B cell (primary cell): ENCODE data around the gene CNNM3. TPM values are rescaled to one million over a fixed set of nuclear protein-coding genes. Genes with fewer than 3 reads are reported as not detected.

ENCODE experiments used
- ATAC-seq: fragments of 200-7000 bp; cut with Tn5 transposase; one replicate; pipeline ENCODE4 v1.10.0; 2021; ENCODE audit warnings: low read depth, mild to moderate bottlenecking, moderate number of reproducible peaks, moderate library complexity
- CTCF ChIA-PET: fragments of 350-600 bp; sonication (Branson Sonifier 250); formaldehyde crosslinking; loops from one replicate; lab custom pipeline; 2021; ENCODE audit warnings: antibody characterized with exemption, inconsistent platforms; lab: Charles Lee
- POLR2A ChIA-PET: fragments of 350-600 bp; sonication (Branson Sonifier 250); formaldehyde crosslinking; loops from one replicate; lab custom pipeline; 2021; ENCODE audit warnings: antibody characterized with exemption; lab: Charles Lee
- DNase-seq: peaks from one replicate; pipeline ENCODE4 v3.0.0; 2013
- H2AFZ ChIP-seq: 2 replicates; pipeline ENCODE4 v1.6.1; 2012; ENCODE audit warnings: mild to moderate bottlenecking, low read depth, low read length; ENCODE audit not compliant: insufficient read depth, poor library complexity, severe bottlenecking
- H3K27ac ChIP-seq, 2 donors: 1 replicate in 1 of 2; 2 replicates in 1 of 2; pipeline ENCODE4 v1.5.1; 2012 to 2013; ENCODE audit warnings: low read length in 2 of 2, mild to moderate bottlenecking in 2 of 2, moderate library complexity in 1 of 2
- H3K27me3 ChIP-seq, 4 experiments: fragments of 200-600 bp in 1 of 4; sonication (generic) in 1 of 4; replicated peaks in 1 of 4; 1 replicate in 2 of 4; 2 replicates in 2 of 4; pipeline versions ENCODE4 v1.6.1 to v1.7.0; 2013 to 2016; ENCODE audit warnings: low read length in 3 of 4, mild to moderate bottlenecking in 2 of 4, mixed read lengths in 1 of 4, moderate library complexity in 1 of 4; ENCODE audit not compliant: insufficient read depth in 4 of 4, control insufficient read depth in 3 of 4; ENCODE audit errors: control extremely low read depth in 1 of 4
- H3K36me3 ChIP-seq, 2 experiments: replicated peaks in 1 of 2; 1 replicate in 1 of 2; 2 replicates in 1 of 2; pipeline versions ENCODE4 v1.6.1 to v1.7.1; 2013; ENCODE audit warnings: low read length in 1 of 2; ENCODE audit not compliant: insufficient read depth in 2 of 2, control insufficient read depth in 1 of 2; ENCODE audit errors: control extremely low read depth in 1 of 2, extremely low read depth in 1 of 2
- H3K4me1 ChIP-seq, 2 donors: fragments of 200-600 bp in 1 of 2; sonication (generic) in 1 of 2; 1 replicate in 1 of 2; 2 replicates in 1 of 2; pipeline versions ENCODE4 v1.5.1 to v1.6.1; 2013 to 2017; ENCODE audit warnings: low read length in 2 of 2; ENCODE audit not compliant: control insufficient read depth in 2 of 2, insufficient read depth in 2 of 2
- H3K4me2 ChIP-seq: replicated peaks from 2 replicates; pipeline ENCODE3; 2012; ENCODE audit warnings: mild to moderate bottlenecking, low read depth, low read length; ENCODE audit not compliant: poor library complexity, severe bottlenecking
- H3K4me3 ChIP-seq, 5 experiments: fragments of 200-600 bp in 1 of 5; sonication (generic) in 1 of 5; 1 replicate in 3 of 5; 2 replicates in 2 of 5; pipeline versions ENCODE4 v1.5.1 to v1.7.0; 2011 to 2016; ENCODE audit warnings: low read length in 4 of 5, mild to moderate bottlenecking in 4 of 5, low read depth in 2 of 5, control low read depth in 1 of 5, moderate library complexity in 1 of 5; ENCODE audit not compliant: insufficient read depth in 1 of 5; ENCODE audit errors: control extremely low read depth in 1 of 5, extremely low read depth in 1 of 5
- H3K79me2 ChIP-seq: fragments of 200-600 bp; sonication (generic); one replicate; pipeline ENCODE4 v1.6.0; 2016; ENCODE audit warnings: low read length; ENCODE audit not compliant: control insufficient read depth, insufficient read depth
- H3K9ac ChIP-seq: fragments of 200-600 bp; sonication (generic); 2 replicates; pipeline ENCODE4 v1.6.1; 2017; ENCODE audit warnings: mild to moderate bottlenecking, low read length, moderate library complexity
- H3K9me3 ChIP-seq, 3 donors: one replicate each; pipeline versions ENCODE4 v1.6.1 to v1.7.1; 2013; ENCODE audit warnings: low read length in 2 of 3; ENCODE audit not compliant: control insufficient read depth in 2 of 3, insufficient read depth in 1 of 3; ENCODE audit errors: control extremely low read depth in 1 of 3
- H4K20me1 ChIP-seq: 2 replicates; pipeline ENCODE4 v1.6.0; 2012; ENCODE audit warnings: mild to moderate bottlenecking, low read length; ENCODE audit not compliant: insufficient read depth, control insufficient read depth, poor library complexity, severe bottlenecking
- H3K27ac Mint-ChIP-seq: one replicate; pipeline ENCODE4 v1.8.0; 2021; ENCODE audit warnings: mixed read lengths
- H3K27me3 Mint-ChIP-seq: one replicate; pipeline ENCODE4 v1.8.0; 2021; ENCODE audit warnings: mixed read lengths
- H3K4me1 Mint-ChIP-seq: one replicate; pipeline ENCODE4 v1.8.0; 2021; ENCODE audit warnings: mixed read lengths
- H3K4me3 Mint-ChIP-seq: one replicate; pipeline ENCODE4 v1.8.0; 2021; ENCODE audit warnings: mixed read lengths
- H3K9me3 Mint-ChIP-seq: one replicate; pipeline ENCODE4 v1.8.0; 2022; ENCODE audit warnings: mixed read lengths; ENCODE audit not compliant: insufficient read depth
- CTCF ChIP-seq: fragments of 200-600 bp; IDR thresholded peaks from one replicate; pipeline ENCODE4 v1.8.0; 2022; ENCODE audit warnings: antibody characterized with exemption, mild to moderate bottlenecking
- EZH2 ChIP-seq: IDR thresholded peaks from 2 replicates; pipeline ENCODE4 v1.6.1; 2012; ENCODE audit warnings: borderline replicate concordance, low read depth, mild to moderate bottlenecking, moderate library complexity, low read length; ENCODE audit not compliant: insufficient read depth, poor library complexity, severe bottlenecking
- WGBS: methylation state at CpG from one replicate; pipeline ENCODE4 v1.1.5; 2013; ENCODE audit warnings: missing lambda C conversion rate; ENCODE audit not compliant: insufficient coverage; 5-methylcytosine and 5-hydroxymethylcytosine counted together
- intact Hi-C: fragments of 100-400 bp; cut with micrococcal nuclease; formaldehyde crosslinking; loops from one replicate; pipeline ENCODE4 v1.10.0; 2022
- polyA plus RNA-seq: library from polyadenylated mRNA; depleted of rRNA; stranded (reverse); fragments of >200 nt; gene quantifications from 2 replicates; pipeline ENCODE4 v1.2.3, GENCODE V29; 2012
- total RNA-seq, 2 donors: library from RNA; stranded (reverse); fragments of 120-200 nt in 1 of 2; gene quantifications; 1 replicate in 1 of 2; 2 replicates in 1 of 2; pipeline versions ENCODE4 v1.2.3 to v1.2.4, GENCODE V29; 2013 to 2022

Gene CNNM3
- total and polyA plus RNA-seq, 2 donors (not counting 1 experiment from before 2014, with no cell fraction given), result 28.8 to 54.7 TPM

GRCh38 chr2:96816836-96817702 lies 1.0 kb downstream of the CNNM3 start:
- H3K4me1 ChIP-seq, result peaks cover 34 to 37% of the 10 kb centered on the region in 2 donors
- H3K9me3 ChIP-seq, result no peaks in the 10 kb centered on the region
- intact Hi-C loops, result loop anchor here (1.0 to 5.0 kb wide), 8 partner anchors 11 to 480 kb away; partner anchors contain the start of genes ANKRD39, ARID5A, CNNM4 and KANSL3
- 8% methylated on average over 88 of the region's 89 CpGs for WGBS
- peaks cover 49% of the 10 kb centered on the region for H3K79me2 ChIP-seq
- peak overlapping the region; percentile 84 for H3K4me3 Mint-ChIP-seq
- ATAC-seq, result no peak
- peak overlapping the region; percentile 61 for H3K9ac ChIP-seq
- ChIA-PET POLR2A (interaction anchor here (0.6 to 2.3 kb wide), 9 partner anchors 10 to 670 kb away, joined by 3 to 14 read pairs (median 5); partner anchors contain the start of genes ANKRD39, CNNM4 and KANSL3), CTCF (interaction anchor here (0.7 to 3.8 kb wide), 11 partner anchors 11 to 295 kb away, joined by 3 to 29 read pairs (median 4); partner anchors contain the start of genes ANKRD39 and CNNM4)
- no peak for DNase-seq
- H3K36me3 ChIP-seq, result peaks cover 0 to 13% of the 10 kb centered on the region in 2 experiments
- TF ChIP-seq EZH2 (no peak), CTCF (no peak)
- H3K4me2 ChIP-seq, result peak overlapping the region; percentile 87
- H3K4me3 ChIP-seq, result peak overlapping the region; percentile 31 to 95 (median 59)
- peaks cover 49% of the 10 kb centered on the region for H4K20me1 ChIP-seq
- H3K27me3 ChIP-seq, result no peaks in the 10 kb centered on the region
- H3K27ac ChIP-seq, result no peak overlapping the region
- H3K9me3 Mint-ChIP-seq, result no peaks in the 10 kb centered on the region
- H2AFZ ChIP-seq, result no peak overlapping the region
- H3K4me1 Mint-ChIP-seq, result peaks cover 61% of the 10 kb centered on the region
- no peaks in the 10 kb centered on the region for H3K27me3 Mint-ChIP-seq
- H3K27ac Mint-ChIP-seq, result peak overlapping the region; percentile 70
